ENCODE data around the gene ZBTB20. TPM values are rescaled to one million over a fixed set of nuclear protein-coding genes. Genes with fewer than 3 reads are reported as not detected.

The ZBTB20 gene
- total and polyA plus RNA-seq, 10 of the 15 experiments (the other 5 are each of a cell fraction or from before 2014, with no cell fraction given), result 0.20 to 5.5 (median 2.2) TPM

DNA sequence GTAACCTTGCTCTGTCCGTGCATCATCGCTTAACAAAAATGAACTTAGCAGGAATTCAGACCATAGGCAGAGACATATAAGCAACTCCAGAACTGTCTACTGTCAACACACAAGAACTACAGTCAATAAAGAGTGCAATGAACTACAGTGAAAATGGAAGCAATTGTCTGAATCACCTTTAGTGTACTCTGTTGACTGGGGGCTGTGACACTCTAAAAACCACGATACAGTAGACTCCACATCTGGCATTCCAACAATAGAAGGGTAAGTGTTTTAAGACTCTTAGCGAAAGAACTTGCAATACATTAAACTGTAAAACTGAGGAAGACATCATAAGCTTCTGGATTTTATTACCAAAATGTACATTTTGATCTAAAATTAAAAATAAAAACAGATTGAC, 347.3 kb downstream of the ZBTB20 start (continued):
- TF ChIP-seq, protein P1, sequence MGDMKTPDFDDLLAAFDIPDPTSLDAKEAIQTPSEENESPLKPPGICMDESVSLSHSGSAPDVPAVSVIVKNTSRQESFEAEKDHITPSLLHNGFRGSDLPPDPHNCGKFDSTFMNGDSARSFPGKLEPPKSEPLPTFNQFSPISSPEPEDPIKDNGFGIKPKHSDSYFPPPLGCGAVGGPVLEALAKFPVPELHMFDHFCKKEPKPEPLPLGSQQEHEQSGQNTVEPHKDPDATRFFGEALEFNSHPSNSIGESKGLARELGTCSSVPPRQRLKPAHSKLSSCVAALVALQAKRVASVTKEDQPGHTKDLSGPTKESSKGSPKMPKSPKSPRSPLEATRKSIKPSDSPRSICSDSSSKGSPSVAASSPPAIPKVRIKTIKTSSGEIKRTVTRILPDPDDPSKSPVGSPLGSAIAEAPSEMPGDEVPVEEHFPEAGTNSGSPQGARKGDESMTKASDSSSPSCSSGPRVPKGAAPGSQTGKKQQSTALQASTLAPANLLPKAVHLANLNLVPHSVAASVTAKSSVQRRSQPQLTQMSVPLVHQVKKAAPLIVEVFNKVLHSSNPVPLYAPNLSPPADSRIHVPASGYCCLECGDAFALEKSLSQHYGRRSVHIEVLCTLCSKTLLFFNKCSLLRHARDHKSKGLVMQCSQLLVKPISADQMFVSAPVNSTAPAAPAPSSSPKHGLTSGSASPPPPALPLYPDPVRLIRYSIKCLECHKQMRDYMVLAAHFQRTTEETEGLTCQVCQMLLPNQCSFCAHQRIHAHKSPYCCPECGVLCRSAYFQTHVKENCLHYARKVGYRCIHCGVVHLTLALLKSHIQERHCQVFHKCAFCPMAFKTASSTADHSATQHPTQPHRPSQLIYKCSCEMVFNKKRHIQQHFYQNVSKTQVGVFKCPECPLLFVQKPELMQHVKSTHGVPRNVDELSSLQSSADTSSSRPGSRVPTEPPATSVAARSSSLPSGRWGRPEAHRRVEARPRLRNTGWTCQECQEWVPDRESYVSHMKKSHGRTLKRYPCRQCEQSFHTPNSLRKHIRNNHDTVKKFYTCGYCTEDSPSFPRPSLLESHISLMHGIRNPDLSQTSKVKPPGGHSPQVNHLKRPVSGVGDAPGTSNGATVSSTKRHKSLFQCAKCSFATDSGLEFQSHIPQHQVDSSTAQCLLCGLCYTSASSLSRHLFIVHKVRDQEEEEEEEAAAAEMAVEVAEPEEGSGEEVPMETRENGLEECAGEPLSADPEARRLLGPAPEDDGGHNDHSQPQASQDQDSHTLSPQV (IDR thresholded peaks at IDR 0.05), result no peak
- TF ChIP-seq, protein P2, sequence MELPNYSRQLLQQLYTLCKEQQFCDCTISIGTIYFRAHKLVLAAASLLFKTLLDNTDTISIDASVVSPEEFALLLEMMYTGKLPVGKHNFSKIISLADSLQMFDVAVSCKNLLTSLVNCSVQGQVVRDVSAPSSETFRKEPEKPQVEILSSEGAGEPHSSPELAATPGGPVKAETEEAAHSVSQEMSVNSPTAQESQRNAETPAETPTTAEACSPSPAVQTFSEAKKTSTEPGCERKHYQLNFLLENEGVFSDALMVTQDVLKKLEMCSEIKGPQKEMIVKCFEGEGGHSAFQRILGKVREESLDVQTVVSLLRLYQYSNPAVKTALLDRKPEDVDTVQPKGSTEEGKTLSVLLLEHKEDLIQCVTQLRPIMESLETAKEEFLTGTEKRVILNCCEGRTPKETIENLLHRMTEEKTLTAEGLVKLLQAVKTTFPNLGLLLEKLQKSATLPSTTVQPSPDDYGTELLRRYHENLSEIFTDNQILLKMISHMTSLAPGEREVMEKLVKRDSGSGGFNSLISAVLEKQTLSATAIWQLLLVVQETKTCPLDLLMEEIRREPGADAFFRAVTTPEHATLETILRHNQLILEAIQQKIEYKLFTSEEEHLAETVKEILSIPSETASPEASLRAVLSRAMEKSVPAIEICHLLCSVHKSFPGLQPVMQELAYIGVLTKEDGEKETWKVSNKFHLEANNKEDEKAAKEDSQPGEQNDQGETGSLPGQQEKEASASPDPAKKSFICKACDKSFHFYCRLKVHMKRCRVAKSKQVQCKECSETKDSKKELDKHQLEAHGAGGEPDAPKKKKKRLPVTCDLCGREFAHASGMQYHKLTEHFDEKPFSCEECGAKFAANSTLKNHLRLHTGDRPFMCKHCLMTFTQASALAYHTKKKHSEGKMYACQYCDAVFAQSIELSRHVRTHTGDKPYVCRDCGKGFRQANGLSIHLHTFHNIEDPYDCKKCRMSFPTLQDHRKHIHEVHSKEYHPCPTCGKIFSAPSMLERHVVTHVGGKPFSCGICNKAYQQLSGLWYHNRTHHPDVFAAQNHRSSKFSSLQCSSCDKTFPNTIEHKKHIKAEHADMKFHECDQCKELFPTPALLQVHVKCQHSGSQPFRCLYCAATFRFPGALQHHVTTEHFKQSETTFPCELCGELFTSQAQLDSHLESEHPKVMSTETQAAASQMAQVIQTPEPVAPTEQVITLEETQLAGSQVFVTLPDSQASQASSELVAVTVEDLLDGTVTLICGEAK (IDR thresholded peaks at IDR 0.05; ENCODE audit: borderline replicate concordance), result no peak
- TF ChIP-seq, protein P3, sequence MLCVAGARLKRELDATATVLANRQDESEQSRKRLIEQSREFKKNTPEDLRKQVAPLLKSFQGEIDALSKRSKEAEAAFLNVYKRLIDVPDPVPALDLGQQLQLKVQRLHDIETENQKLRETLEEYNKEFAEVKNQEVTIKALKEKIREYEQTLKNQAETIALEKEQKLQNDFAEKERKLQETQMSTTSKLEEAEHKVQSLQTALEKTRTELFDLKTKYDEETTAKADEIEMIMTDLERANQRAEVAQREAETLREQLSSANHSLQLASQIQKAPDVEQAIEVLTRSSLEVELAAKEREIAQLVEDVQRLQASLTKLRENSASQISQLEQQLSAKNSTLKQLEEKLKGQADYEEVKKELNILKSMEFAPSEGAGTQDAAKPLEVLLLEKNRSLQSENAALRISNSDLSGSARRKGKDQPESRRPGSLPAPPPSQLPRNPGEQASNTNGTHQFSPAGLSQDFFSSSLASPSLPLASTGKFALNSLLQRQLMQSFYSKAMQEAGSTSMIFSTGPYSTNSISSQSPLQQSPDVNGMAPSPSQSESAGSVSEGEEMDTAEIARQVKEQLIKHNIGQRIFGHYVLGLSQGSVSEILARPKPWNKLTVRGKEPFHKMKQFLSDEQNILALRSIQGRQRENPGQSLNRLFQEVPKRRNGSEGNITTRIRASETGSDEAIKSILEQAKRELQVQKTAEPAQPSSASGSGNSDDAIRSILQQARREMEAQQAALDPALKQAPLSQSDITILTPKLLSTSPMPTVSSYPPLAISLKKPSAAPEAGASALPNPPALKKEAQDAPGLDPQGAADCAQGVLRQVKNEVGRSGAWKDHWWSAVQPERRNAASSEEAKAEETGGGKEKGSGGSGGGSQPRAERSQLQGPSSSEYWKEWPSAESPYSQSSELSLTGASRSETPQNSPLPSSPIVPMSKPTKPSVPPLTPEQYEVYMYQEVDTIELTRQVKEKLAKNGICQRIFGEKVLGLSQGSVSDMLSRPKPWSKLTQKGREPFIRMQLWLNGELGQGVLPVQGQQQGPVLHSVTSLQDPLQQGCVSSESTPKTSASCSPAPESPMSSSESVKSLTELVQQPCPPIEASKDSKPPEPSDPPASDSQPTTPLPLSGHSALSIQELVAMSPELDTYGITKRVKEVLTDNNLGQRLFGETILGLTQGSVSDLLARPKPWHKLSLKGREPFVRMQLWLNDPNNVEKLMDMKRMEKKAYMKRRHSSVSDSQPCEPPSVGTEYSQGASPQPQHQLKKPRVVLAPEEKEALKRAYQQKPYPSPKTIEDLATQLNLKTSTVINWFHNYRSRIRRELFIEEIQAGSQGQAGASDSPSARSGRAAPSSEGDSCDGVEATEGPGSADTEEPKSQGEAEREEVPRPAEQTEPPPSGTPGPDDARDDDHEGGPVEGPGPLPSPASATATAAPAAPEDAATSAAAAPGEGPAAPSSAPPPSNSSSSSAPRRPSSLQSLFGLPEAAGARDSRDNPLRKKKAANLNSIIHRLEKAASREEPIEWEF (IDR thresholded peaks at IDR 0.05; ENCODE audit: insufficient replicate concordance, low read depth, low read length), result no peak
- TF ChIP-seq RUNX3 (IDR thresholded peaks at IDR 0.05; ENCODE audit: low read length) (no peak), RBBP5 (conservative IDR thresholded peaks at IDR 0.05) (no peak)
- TF ChIP-seq, protein P4, sequence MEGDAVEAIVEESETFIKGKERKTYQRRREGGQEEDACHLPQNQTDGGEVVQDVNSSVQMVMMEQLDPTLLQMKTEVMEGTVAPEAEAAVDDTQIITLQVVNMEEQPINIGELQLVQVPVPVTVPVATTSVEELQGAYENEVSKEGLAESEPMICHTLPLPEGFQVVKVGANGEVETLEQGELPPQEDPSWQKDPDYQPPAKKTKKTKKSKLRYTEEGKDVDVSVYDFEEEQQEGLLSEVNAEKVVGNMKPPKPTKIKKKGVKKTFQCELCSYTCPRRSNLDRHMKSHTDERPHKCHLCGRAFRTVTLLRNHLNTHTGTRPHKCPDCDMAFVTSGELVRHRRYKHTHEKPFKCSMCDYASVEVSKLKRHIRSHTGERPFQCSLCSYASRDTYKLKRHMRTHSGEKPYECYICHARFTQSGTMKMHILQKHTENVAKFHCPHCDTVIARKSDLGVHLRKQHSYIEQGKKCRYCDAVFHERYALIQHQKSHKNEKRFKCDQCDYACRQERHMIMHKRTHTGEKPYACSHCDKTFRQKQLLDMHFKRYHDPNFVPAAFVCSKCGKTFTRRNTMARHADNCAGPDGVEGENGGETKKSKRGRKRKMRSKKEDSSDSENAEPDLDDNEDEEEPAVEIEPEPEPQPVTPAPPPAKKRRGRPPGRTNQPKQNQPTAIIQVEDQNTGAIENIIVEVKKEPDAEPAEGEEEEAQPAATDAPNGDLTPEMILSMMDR (IDR thresholded peaks at IDR 0.05 in 2 of 3, conservative IDR thresholded peaks at IDR 0.05 in 1 of 3; ENCODE audit: control insufficient read depth in 2 of 3, extremely low read depth in 1 of 3, insufficient read depth in 1 of 3, low read depth in 3 of 3, low read length in 3 of 3), result no peak
